Lung (tissue), 5 donors: Measurements from ENCODE around the gene TVP23C. TPM values are rescaled to one million over a fixed set of nuclear protein-coding genes. Genes with fewer than 3 reads are reported as not detected.

Experiments
- polyA plus RNA-seq, 2 donors: library from polyadenylated mRNA; stranded (reverse); fragments of 200-250 nt; gene quantifications; one replicate each; pipeline ENCODE4 v1.2.1, GENCODE V29; 2013
- small RNA-seq: library from RNA; depleted of rRNA; stranded (forward); fragments of <200 nt; gene quantifications from one replicate; pipeline ENCODE3, GENCODE V24; 2014; ENCODE audit warnings: low replicate concordance
- total RNA-seq, 2 donors: library from RNA; depleted of rRNA in 1 of 2; stranded (reverse); fragments of >200 nt in 1 of 2; gene quantifications; one replicate each; pipeline ENCODE4 v1.2.1, GENCODE V29; 2014 to 2021
- donor health status: Bipolar disorder and iron deficiency.
- donor health status: healthy.
- donor health status: DM: yes; HTN: yes; CAD: no.

The TVP23C gene
- total and polyA plus RNA-seq, 4 donors = 2.7 to 80.8 (median 13.0) TPM

Small RNAs within 50 kb of the gene (small RNA-seq; reads per million reads assigned to genes)
- gene AC005838.1 = not detected
- not detected for gene RF00090

Other genes starting within 250 kb of the TVP23C start
- gene TEKT3, start 221.9 kb downstream of the TVP23C start, total RNA-seq = 1 to 10 TPM; 1.4 to 5.4 TPM
- 1 to 10 TPM; 1.2 to 1.9 TPM for gene TEKT3, start 221.9 kb downstream of the TVP23C start, polyA plus RNA-seq
- gene CDRT4, start 95.9 kb downstream of the TVP23C start, total RNA-seq = 1 to 10 TPM; 8.6 to 8.7 TPM
- 1 to 10 TPM in 1 of 2 donors, under 1 TPM in 1; 0.48 to 8.7 TPM for gene CDRT4, start 95.9 kb downstream of the TVP23C start, polyA plus RNA-seq
- gene FBXW10B, start 56.2 kb upstream of the TVP23C start, total RNA-seq = 1 to 10 TPM in 1 of 2 donors, under 1 TPM in 1; 1.00 to 2.4 TPM
- 1 to 10 TPM; 1.3 to 1.4 TPM for gene FBXW10B, start 56.2 kb upstream of the TVP23C start, polyA plus RNA-seq
- gene TRIM16, start 120.8 kb upstream of the TVP23C start, total RNA-seq = 10 to 100 TPM; 24.2 to 32.1 TPM
- gene TRIM16, start 120.8 kb upstream of the TVP23C start, polyA plus RNA-seq = 10 to 100 TPM; 10.2 to 17.8 TPM
- 10 to 100 TPM; 10.9 to 25.8 TPM for gene ZNF286A, start 136.3 kb upstream of the TVP23C start, total RNA-seq
- gene ZNF286A, start 136.3 kb upstream of the TVP23C start, polyA plus RNA-seq = 1 to 10 TPM; 3.8 TPM
- gene TBC1D26, start 168.8 kb upstream of the TVP23C start, total RNA-seq = under 1 TPM; 0.34 TPM
- gene TBC1D26, start 168.8 kb upstream of the TVP23C start, polyA plus RNA-seq = under 1 TPM; 0.09 to 0.30 TPM